ENCODE data around the gene AAGAB.
"Not testable (repeated sequence)": the region's sequence is repeated elsewhere in the genome, so short reads cannot be mapped to it uniquely, and the experiment has no call there.

AAGAB gene

GRCh38 chr15:67254238-67255175 is at the start of gene AAGAB, which contains the start of gene IQCH:
AAGAB (minus strand) TSS chr15:67254661; CDS start chr15:67254631, 30 bp downstream.
IQCH (plus strand) TSS chr15:67254786; CDS start chr15:67254897, 111 bp downstream.
- DNase-seq (ENCODE audit: low read depth): peak; percentile 89

- no peak for DNase-seq (ENCODE audit: low read depth)
These were observed 49.3 kb upstream of the AAGAB start for GRCh38 chr15:67303490-67304363.

- no peak for DNase-seq (ENCODE audit: low read depth)
These were observed 46.0 kb upstream of the AAGAB start for GRCh38 chr15:67300266-67301025.

- DNase-seq (ENCODE audit: low read depth): no peak
These were observed 42.2 kb upstream of the AAGAB start for GRCh38 chr15:67296684-67297083.

- DNase-seq (ENCODE audit: low read depth): no peak
These were observed 41.7 kb upstream of the AAGAB start for GRCh38 chr15:67296188-67296587.

GRCh38 chr15:67290319-67290718 is 35.9 kb upstream of the AAGAB start:
- no peak for DNase-seq (ENCODE audit: low read depth)

- DNase-seq (ENCODE audit: low read depth): not testable (repeated sequence)
These were observed 31.9 kb upstream of the AAGAB start for GRCh38 chr15:67286400-67286799.

GRCh38 chr15:67285625-67286024 is 31.2 kb upstream of the AAGAB start:
- DNase-seq (ENCODE audit: low read depth): not testable (repeated sequence)

GRCh38 chr15:67281714-67282113 is 27.3 kb upstream of the AAGAB start:
- no peak for DNase-seq (ENCODE audit: low read depth)

GRCh38 chr15:67280217-67280616 is 25.8 kb upstream of the AAGAB start:
- no peak for DNase-seq (ENCODE audit: low read depth)

GRCh38 chr15:67276666-67277065 is 22.2 kb upstream of the AAGAB start:
- DNase-seq (ENCODE audit: low read depth): no peak

GRCh38 chr15:67274236-67274635 is 19.8 kb upstream of the AAGAB start:
- DNase-seq (ENCODE audit: low read depth): no peak

GRCh38 chr15:67267951-67268941 is 13.8 kb upstream of the AAGAB start:
- no peak for DNase-seq (ENCODE audit: low read depth)

GRCh38 chr15:67267440-67267839 is 13.0 kb upstream of the AAGAB start:
- DNase-seq (ENCODE audit: low read depth): no peak

- DNase-seq (ENCODE audit: low read depth): no peak
These were observed 12.4 kb upstream of the AAGAB start for GRCh38 chr15:67266870-67267269.

GRCh38 chr15:67259806-67260205 is 5.3 kb upstream of the AAGAB start:
- no peak for DNase-seq (ENCODE audit: low read depth)

GRCh38 chr15:67259379-67259778 is 4.9 kb upstream of the AAGAB start:
- DNase-seq (ENCODE audit: low read depth): no peak

- not testable (repeated sequence) for DNase-seq (ENCODE audit: low read depth)
These were observed 4.0 kb upstream of the AAGAB start for GRCh38 chr15:67258412-67258811.

- DNase-seq (ENCODE audit: low read depth): no peak
These were observed 1.6 kb upstream of the AAGAB start for GRCh38 chr15:67256051-67256450.

GRCh38 chr15:67253549-67254237 is 768 bp downstream of the AAGAB start:
- DNase-seq (ENCODE audit: low read depth): no peak

Measured in T-helper 22 cell (primary cell).